HepG2 (cell line): ENCODE measurements around the gene SNX21. TPM values are rescaled to one million over a fixed set of nuclear protein-coding genes. Genes with fewer than 3 reads are reported as not detected.
A peak's percentile ranks its signal among the peaks of the same experiment; 100 is the strongest.

Experiments
- CBFB ChIP-seq: sonication (generic); formaldehyde crosslinking; IDR thresholded peaks from 2 replicates; pipeline ENCODE4 v1.4.0; 2020; ENCODE audit warnings: missing genetic modification reagents
- CSRNP1 ChIP-seq: sonication (generic); formaldehyde crosslinking; IDR thresholded peaks from 2 replicates; pipeline ENCODE4 v1.8.1; 2023; ENCODE audit warnings: mild to moderate bottlenecking, missing genetic modification reagents
- EZH2 ChIP-seq: conservative IDR thresholded peaks from 2 replicates; pipeline ENCODE4 v1.6.1; 2012; ENCODE audit warnings: mild to moderate bottlenecking, low read depth, low read length, moderate library complexity
- GATA4 ChIP-seq: sonication (generic); IDR thresholded peaks from 2 replicates; pipeline ENCODE4 v1.6.1; 2016; ENCODE audit warnings: antibody characterized with exemption, low read depth, borderline replicate concordance
- NONO ChIP-seq, 2 experiments: fragments of 450-650 bp in 1 of 2; sonication (generic) in 1 of 2; formaldehyde crosslinking in 1 of 2; IDR thresholded peaks in 1 of 2; conservative IDR thresholded peaks in 1 of 2; 2 replicates each; pipeline versions ENCODE4 v1.6.1 to v1.8.0; 2017 to 2022; ENCODE audit warnings: mild to moderate bottlenecking in 1 of 2, missing genetic modification reagents in 1 of 2, moderate library complexity in 1 of 2
- PAF1 ChIP-seq: IDR thresholded peaks from 2 replicates; pipeline ENCODE4 v1.6.1; 2016; ENCODE audit warnings: missing genetic modification reagents, missing compliant biosample characterization
- PRPF4 ChIP-seq: fragments of 200-400 bp; formaldehyde crosslinking; IDR thresholded peaks from 2 replicates; pipeline ENCODE4 v1.6.1; 2016; ENCODE audit warnings: low read length, low read depth; ENCODE audit not compliant: poor library complexity, severe bottlenecking
- RBFOX2 ChIP-seq: fragments of 200-400 bp; formaldehyde crosslinking; IDR thresholded peaks from 2 replicates; pipeline ENCODE4 v1.6.1; 2017; ENCODE audit warnings: low read depth, mild to moderate bottlenecking, low read length
- TEAD2 ChIP-seq: sonication (generic); formaldehyde crosslinking; IDR thresholded peaks from 2 replicates; pipeline ENCODE4 v1.9.0; 2021; ENCODE audit warnings: missing genetic modification reagents
- TGIF2 ChIP-seq: IDR thresholded peaks from 2 replicates; pipeline ENCODE4 v1.6.1; 2016; ENCODE audit warnings: control low read depth, missing compliant biosample characterization
- THAP8 ChIP-seq: sonication (generic); formaldehyde crosslinking; IDR thresholded peaks from 2 replicates; pipeline ENCODE4 v1.5.1; 2020; ENCODE audit warnings: missing genetic modification reagents, mild to moderate bottlenecking, borderline replicate concordance
- TRIM22 ChIP-seq: fragments of 450-650 bp; IDR thresholded peaks from 2 replicates; pipeline ENCODE4 v1.6.1; 2017
- ZMYM2 ChIP-seq: sonication (generic); formaldehyde crosslinking; IDR thresholded peaks from 2 replicates; pipeline ENCODE4 v1.8.0; 2022; ENCODE audit warnings: mild to moderate bottlenecking, missing genetic modification reagents
- ZNF672 ChIP-seq: sonication (generic); formaldehyde crosslinking; IDR thresholded peaks from 2 replicates; pipeline ENCODE4 v1.8.1; 2022; ENCODE audit warnings: missing genetic modification reagents
- ZNF772 ChIP-seq: sonication (generic); formaldehyde crosslinking; IDR thresholded peaks from 2 replicates; pipeline ENCODE4 v1.5.0; 2020; ENCODE audit warnings: mild to moderate bottlenecking, missing genetic modification reagents
- polyA plus RNA-seq, 8 experiments: library from polyadenylated mRNA; depleted of rRNA in 3 of 8; stranded (reverse) in 7 of 8; unstranded in 1 of 8; fragments of >200 nt; fragmentation: Illumina TruSeq in 4 of 8; extraction: Trizol in 4 of 8; gene quantifications; 2 replicates each; pipeline versions ENCODE4 v1.2.1 to v1.2.3, GENCODE V29; 2011 to 2016; ENCODE audit warnings: low read depth in 4 of 8, missing spikeins in 1 of 8, mixed read lengths in 1 of 8; ENCODE audit not compliant: insufficient read depth in 1 of 8
- total RNA-seq, 5 experiments: library from RNA; depleted of rRNA; stranded (reverse); fragments of >200 nt; fragmentation: Illumina TruSeq; extraction: Trizol; gene quantifications; 2 replicates each; pipeline ENCODE4 v1.2.3, GENCODE V29; 2016; ENCODE audit warnings: low read depth in 1 of 5
- TF ChIP-seq, protein P1 (sequence below): sonication (generic); formaldehyde crosslinking; IDR thresholded peaks from 2 replicates; pipeline ENCODE4 v1.8.1; 2023; ENCODE audit warnings: missing genetic modification reagents, inconsistent platforms, borderline replicate concordance
- TF ChIP-seq, protein P2 (sequence below): sonication (generic); formaldehyde crosslinking; IDR thresholded peaks from 2 replicates; pipeline ENCODE4 v1.5.1; 2020; ENCODE audit warnings: missing genetic modification reagents, mild to moderate bottlenecking, borderline replicate concordance
- TF ChIP-seq, protein P3 (sequence below): sonication (generic); formaldehyde crosslinking; IDR thresholded peaks from 2 replicates; pipeline ENCODE4 v1.4.0; 2020; ENCODE audit warnings: mild to moderate bottlenecking, missing genetic modification reagents

Gene SNX21
- total and polyA plus RNA-seq, 2 of the 13 experiments (the other 11 are each of a cell fraction or from before 2014, with no cell fraction given) = 7.7 to 12.8 TPM

- TF ChIP-seq, protein P1, sequence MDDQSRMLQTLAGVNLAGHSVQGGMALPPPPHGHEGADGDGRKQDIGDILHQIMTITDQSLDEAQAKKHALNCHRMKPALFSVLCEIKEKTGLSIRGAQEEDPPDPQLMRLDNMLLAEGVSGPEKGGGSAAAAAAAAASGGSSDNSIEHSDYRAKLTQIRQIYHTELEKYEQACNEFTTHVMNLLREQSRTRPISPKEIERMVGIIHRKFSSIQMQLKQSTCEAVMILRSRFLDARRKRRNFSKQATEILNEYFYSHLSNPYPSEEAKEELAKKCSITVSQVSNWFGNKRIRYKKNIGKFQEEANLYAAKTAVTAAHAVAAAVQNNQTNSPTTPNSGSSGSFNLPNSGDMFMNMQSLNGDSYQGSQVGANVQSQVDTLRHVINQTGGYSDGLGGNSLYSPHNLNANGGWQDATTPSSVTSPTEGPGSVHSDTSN (CRISPR knock-in tag) = peak; percentile 94
- TF ChIP-seq GATA4 = peak; percentile 89
- peak; percentile 99 for TF ChIP-seq TGIF2 (CRISPR knock-in tag)
- no peak for TF ChIP-seq PRPF4
- TF ChIP-seq TRIM22 = no peak
- peak; percentile 96; the same call in 1 of the 2 replicates for TF ChIP-seq ZNF672 (CRISPR knock-in tag)
- peak; percentile 89; the same call in 1 of the 2 replicates for TF ChIP-seq TEAD2 (CRISPR knock-in tag)
- TF ChIP-seq THAP8 = peak; percentile 85
- TF ChIP-seq, protein P2, sequence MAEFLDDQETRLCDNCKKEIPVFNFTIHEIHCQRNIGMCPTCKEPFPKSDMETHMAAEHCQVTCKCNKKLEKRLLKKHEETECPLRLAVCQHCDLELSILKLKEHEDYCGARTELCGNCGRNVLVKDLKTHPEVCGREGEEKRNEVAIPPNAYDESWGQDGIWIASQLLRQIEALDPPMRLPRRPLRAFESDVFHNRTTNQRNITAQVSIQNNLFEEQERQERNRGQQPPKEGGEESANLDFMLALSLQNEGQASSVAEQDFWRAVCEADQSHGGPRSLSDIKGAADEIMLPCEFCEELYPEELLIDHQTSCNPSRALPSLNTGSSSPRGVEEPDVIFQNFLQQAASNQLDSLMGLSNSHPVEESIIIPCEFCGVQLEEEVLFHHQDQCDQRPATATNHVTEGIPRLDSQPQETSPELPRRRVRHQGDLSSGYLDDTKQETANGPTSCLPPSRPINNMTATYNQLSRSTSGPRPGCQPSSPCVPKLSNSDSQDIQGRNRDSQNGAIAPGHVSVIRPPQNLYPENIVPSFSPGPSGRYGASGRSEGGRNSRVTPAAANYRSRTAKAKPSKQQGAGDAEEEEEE = peak; percentile 97; the same call in 1 of the 2 replicates
- peak; percentile 97 for TF ChIP-seq ZMYM2 (CRISPR knock-in tag)
- no peak for TF ChIP-seq PAF1
- no peak for TF ChIP-seq NONO (IDR thresholded peaks at IDR 0.05)
- peak; percentile 100 for TF ChIP-seq NONO (CRISPR knock-in tag; conservative IDR thresholded peaks at IDR 0.05)
- TF ChIP-seq RBFOX2 = peak; percentile 98
- peak; percentile 99 for TF ChIP-seq CSRNP1
- no peak for TF ChIP-seq EZH2
- TF ChIP-seq ZNF772 (CRISPR knock-in tag) = peak; percentile 100
- peak; percentile 99 for TF ChIP-seq CBFB
- TF ChIP-seq, protein P3, sequence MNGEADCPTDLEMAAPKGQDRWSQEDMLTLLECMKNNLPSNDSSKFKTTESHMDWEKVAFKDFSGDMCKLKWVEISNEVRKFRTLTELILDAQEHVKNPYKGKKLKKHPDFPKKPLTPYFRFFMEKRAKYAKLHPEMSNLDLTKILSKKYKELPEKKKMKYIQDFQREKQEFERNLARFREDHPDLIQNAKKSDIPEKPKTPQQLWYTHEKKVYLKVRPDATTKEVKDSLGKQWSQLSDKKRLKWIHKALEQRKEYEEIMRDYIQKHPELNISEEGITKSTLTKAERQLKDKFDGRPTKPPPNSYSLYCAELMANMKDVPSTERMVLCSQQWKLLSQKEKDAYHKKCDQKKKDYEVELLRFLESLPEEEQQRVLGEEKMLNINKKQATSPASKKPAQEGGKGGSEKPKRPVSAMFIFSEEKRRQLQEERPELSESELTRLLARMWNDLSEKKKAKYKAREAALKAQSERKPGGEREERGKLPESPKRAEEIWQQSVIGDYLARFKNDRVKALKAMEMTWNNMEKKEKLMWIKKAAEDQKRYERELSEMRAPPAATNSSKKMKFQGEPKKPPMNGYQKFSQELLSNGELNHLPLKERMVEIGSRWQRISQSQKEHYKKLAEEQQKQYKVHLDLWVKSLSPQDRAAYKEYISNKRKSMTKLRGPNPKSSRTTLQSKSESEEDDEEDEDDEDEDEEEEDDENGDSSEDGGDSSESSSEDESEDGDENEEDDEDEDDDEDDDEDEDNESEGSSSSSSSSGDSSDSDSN (CRISPR knock-in tag) = peak; percentile 94
These were observed 57.7 kb downstream of the SNX21 start, which contains the start of the genes CTSA and NEURL2 (continued) for GRCh38 chr20:45890985-45891983.
